Measurements from ENCODE around the gene KCNN3. TPM values are rescaled to one million over a fixed set of nuclear protein-coding genes. Genes with fewer than 3 reads are reported as not detected.
A peak's percentile ranks its signal among the peaks of the same experiment; 100 is the strongest.

Gene KCNN3
- total RNA-seq, 2 experiments from 2014 or later = 0.02 to 0.14 TPM

DNA sequence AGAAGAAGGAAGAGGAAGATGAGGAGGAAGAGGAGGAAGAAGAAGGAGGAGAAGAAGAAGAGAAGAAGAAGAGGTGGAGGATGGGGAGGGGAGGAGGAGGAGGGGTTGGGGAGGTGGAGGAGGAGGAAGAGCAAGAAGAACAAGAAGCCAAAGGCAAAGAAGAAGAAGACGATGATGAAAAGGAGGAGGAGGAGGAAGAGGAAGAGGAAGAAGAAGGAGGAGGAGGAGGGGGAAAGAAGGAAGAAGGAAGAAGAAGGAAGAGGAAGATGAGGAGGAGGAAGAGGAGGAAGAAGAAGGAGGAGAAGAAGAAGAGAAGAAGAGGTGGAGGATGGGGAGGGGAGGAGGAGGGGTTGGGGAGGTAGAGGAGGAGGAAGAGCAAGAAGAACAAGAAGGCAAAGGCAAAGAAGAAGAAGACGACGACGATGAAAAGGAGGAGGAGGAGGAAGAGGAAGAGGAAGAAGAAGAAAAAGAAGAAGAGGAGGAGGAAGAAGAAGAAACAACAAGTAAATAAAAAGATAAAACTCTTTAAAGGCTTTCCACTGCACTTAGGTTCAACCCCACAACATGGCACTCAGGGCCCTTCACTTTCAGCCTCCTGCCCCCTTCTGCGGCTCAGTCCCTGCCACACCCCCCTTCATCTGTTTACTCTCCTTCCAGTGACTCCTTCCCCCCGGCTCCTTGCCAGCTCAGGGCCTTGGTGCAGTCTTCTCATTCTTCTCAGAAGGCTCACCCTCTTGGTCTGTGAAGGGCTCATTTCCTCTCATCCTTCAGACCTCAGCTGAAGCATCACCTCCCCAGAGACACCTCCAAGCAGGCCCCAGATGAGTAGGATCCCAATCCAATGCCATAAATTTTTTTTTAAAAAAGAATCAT lies 114.0 kb downstream of the KCNN3 start:
- no peaks in the 10 kb centered on the region for H3K9me3 Mint-ChIP-seq
- H3K36me3 Mint-ChIP-seq = no peaks in the 10 kb centered on the region
- H3K27me3 Mint-ChIP-seq = no peaks in the 10 kb centered on the region
- ChIA-PET CTCF (no interaction called here), POLR2A (interaction anchor here (0.6 kb wide), 1 partner anchor 344 kb away, joined by 4 read pairs; no protein-coding TSS in a partner anchor)
- peak overlapping the region; percentile 52 for H3K27ac Mint-ChIP-seq
- intact Hi-C loops (cut with micrococcal nuclease) = loop anchor here (5.0 kb wide), 1 partner anchor 259 kb away; no protein-coding TSS in a partner anchor
- no peak overlapping the region for H3K4me3 Mint-ChIP-seq
- peaks cover 65% of the 10 kb centered on the region for H3K4me1 Mint-ChIP-seq (ENCODE audit: low read depth)
- DNase-seq = peak; percentile 68

DNA sequence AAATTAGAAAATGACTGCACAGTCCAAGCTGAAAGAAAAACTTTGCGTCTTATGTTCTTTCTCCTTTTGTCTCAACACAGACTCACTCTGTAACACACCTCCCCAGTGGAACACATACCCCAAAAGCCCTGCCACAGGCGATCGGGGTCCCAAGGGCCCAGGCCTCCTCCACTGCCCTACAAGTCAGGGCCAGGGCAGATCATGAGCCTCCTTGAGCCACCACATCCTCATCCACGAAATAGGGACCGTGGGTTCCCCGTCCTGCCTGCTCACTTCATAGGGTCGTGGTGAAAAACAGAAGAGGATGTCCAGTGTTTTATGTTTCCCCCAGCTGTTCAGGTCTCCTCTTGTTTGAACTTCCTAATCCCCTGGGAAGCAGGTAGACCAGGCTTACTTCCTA lies 116.7 kb downstream of the KCNN3 start:
- no peak overlapping the region for H3K27ac Mint-ChIP-seq
- intact Hi-C loops (cut with micrococcal nuclease) = no loop called here
- CTCF ChIA-PET = interaction anchor here (1.0 to 1.6 kb wide), 3 partner anchors 30 to 84 kb away, joined by 3 to 4 read pairs (median 4); no protein-coding TSS in a partner anchor

GRCh38 chr1:154752273-154753030 lies 117.6 kb downstream of the KCNN3 start:
- DNase-seq = peak; percentile 36
- Mint-ChIP-seq H3K9me3 (no peaks in the 10 kb centered on the region), H3K4me3 (no peak overlapping the region), H3K36me3 (no peaks in the 10 kb centered on the region), H3K4me1 (ENCODE audit: low read depth) (peaks cover 58% of the 10 kb centered on the region), H3K27ac (peak overlapping the region; percentile 65), H3K27me3 (no peaks in the 10 kb centered on the region)
- intact Hi-C loops (cut with micrococcal nuclease) = no loop called here
- ChIA-PET CTCF (interaction anchor here (0.6 to 2.5 kb wide), 4 partner anchors 16 to 83 kb away, joined by 3 to 12 read pairs (median 4); no protein-coding TSS in a partner anchor), POLR2A (interaction anchor here (0.7 kb wide), 1 partner anchor 737 kb away, joined by 3 read pairs; no protein-coding TSS in a partner anchor)

More for the DNA sequence above, 116.7 kb downstream of the KCNN3 start:
- POLR2A ChIA-PET = no interaction called here
- Mint-ChIP-seq H3K36me3 (no peaks in the 10 kb centered on the region), H3K4me3 (no peak overlapping the region), H3K4me1 (ENCODE audit: low read depth) (peaks cover 58% of the 10 kb centered on the region), H3K27me3 (no peaks in the 10 kb centered on the region), H3K9me3 (no peaks in the 10 kb centered on the region)
- no peak for DNase-seq

- intact Hi-C loops (cut with micrococcal nuclease) = no loop called here
- no peaks in the 10 kb centered on the region for H3K9me3 Mint-ChIP-seq
- peak; percentile 51 for DNase-seq
- H3K4me3 Mint-ChIP-seq = no peak overlapping the region
- no peaks in the 10 kb centered on the region for H3K27me3 Mint-ChIP-seq
- H3K36me3 Mint-ChIP-seq = no peaks in the 10 kb centered on the region
- ChIA-PET POLR2A (no interaction called here), CTCF (interaction anchor here (0.6 to 4.4 kb wide), 6 partner anchors 8 to 192 kb away, joined by 4 to 31 read pairs (median 9); no protein-coding TSS in a partner anchor)
- H3K4me1 Mint-ChIP-seq (ENCODE audit: low read depth) = peaks cover 60% of the 10 kb centered on the region
- H3K27ac Mint-ChIP-seq = peak overlapping the region; percentile 65
Observed at GRCh38 chr1:154751690-154752089, 118.4 kb downstream of the KCNN3 start.

DNA sequence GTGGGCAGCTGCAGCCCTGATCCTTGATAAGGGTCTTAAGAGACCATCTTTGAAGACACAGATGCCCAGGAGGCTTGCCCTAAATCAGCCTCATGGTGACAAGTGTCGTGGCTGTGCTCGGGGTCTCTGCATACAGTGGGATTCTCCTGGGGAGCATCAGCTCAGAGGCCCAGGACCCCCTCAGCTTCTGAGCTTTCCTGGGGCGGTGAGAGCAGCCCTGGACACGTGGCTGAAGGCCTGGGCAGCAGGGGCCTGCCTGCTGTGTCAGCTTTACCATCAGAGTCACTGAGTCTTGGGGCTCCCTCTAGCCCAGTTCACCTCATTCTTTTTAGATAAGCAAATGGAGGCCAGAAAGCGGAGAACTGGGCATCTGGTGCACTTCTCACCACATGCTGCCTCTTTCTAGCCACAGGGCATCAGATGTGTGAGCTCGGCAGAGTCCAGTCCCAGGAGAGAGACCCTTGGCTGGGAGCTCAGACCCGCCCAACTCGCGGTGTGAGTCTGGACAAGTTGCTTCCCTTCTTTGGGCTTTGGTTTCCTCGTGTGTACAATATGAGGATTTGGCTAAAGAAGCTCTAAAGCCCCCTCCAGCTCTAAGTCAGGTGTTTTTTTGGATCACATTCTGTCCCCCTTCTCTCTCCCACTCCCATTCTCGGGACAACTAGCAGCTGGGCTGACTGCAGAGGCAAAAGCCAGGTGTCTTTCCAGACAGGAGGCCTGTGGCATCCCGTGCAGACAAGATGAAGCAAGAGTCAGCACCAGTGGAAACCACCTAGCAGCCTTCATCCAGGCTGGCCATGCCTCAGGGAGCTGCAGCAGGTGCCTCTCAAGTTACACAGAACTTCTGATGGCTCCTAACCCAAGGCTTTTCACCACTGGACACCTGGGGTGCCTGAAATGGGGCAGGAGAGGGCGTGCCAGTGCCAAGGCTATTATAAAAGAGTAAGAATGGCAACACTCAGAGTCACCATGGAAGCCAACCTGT lies 119.1 kb downstream of the KCNN3 start:
- Mint-ChIP-seq H3K27me3 (no peaks in the 10 kb centered on the region), H3K36me3 (no peaks in the 10 kb centered on the region), H3K27ac (peak overlapping the region; percentile 65), H3K4me1 (ENCODE audit: low read depth) (peaks cover 60% of the 10 kb centered on the region), H3K9me3 (no peaks in the 10 kb centered on the region), H3K4me3 (no peak overlapping the region)
- intact Hi-C loops (cut with micrococcal nuclease) = no loop called here
- ChIA-PET POLR2A (no interaction called here), CTCF (interaction anchor here (0.5 to 4.4 kb wide), 7 partner anchors 9 to 627 kb away, joined by 3 to 31 read pairs (median 9); no protein-coding TSS in a partner anchor)
- DNase-seq = no peak

- no peaks in the 10 kb centered on the region for H3K9me3 Mint-ChIP-seq
- intact Hi-C loops (cut with micrococcal nuclease) = loop anchor here (1.0 to 5.0 kb wide), 3 partner anchors 80 to 190 kb away; partner anchors contain the start of gene ADAR
- H3K4me1 Mint-ChIP-seq (ENCODE audit: low read depth) = peaks cover 70% of the 10 kb centered on the region
- H3K27ac Mint-ChIP-seq = no peak overlapping the region
- H3K36me3 Mint-ChIP-seq = no peaks in the 10 kb centered on the region
- CTCF ChIA-PET = interaction anchor here (1.3 to 4.4 kb wide), 7 partner anchors 11 to 125 kb away, joined by 3 to 31 read pairs (median 9); no protein-coding TSS in a partner anchor
- DNase-seq = peak; percentile 71
- H3K4me3 Mint-ChIP-seq = no peak overlapping the region
- POLR2A ChIA-PET = interaction anchor here (1.4 kb wide), 1 partner anchor 139 kb away, joined by 3 read pairs; no protein-coding TSS in a partner anchor
- no peaks in the 10 kb centered on the region for H3K27me3 Mint-ChIP-seq
Observed at GRCh38 chr1:154749078-154749760, 120.9 kb downstream of the KCNN3 start.

DNA sequence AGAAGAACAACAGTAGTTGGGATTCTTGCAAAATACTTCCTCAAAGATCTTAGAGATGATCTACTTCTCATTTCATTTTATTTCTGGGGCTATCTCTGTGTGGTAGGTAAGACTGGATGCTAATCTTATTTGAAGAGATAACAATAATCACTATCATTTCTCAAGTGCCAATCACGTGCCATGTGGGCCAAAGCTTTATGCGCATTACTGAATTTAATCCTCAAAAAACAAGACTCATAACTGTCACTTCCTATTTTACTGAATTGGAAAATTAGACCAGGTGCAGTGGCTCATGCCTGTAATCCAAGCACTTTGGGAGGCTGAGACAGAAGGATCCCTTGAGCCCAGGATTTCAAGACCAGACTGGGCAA lies 121.7 kb downstream of the KCNN3 start:
- H3K9me3 Mint-ChIP-seq = no peaks in the 10 kb centered on the region
- ChIA-PET CTCF (interaction anchor here (0.7 to 4.4 kb wide), 17 partner anchors 9 to 189 kb away, joined by 3 to 31 read pairs (median 4); no protein-coding TSS in a partner anchor), POLR2A (interaction anchor here (1.1 to 1.4 kb wide), 4 partner anchors 12 to 138 kb away, joined by 3 to 6 read pairs (median 4); no protein-coding TSS in a partner anchor)
- intact Hi-C loops (cut with micrococcal nuclease) = loop anchor here (1.0 to 5.0 kb wide), 3 partner anchors 11 to 141 kb away; partner anchors contain the start of gene ADAR
- peak overlapping the region; percentile 58 for H3K4me3 Mint-ChIP-seq
- no peaks in the 10 kb centered on the region for H3K36me3 Mint-ChIP-seq
- peaks cover 71% of the 10 kb centered on the region for H3K4me1 Mint-ChIP-seq (ENCODE audit: low read depth)
- H3K27ac Mint-ChIP-seq = peak overlapping the region; percentile 83
- no peaks in the 10 kb centered on the region for H3K27me3 Mint-ChIP-seq
- no peak for DNase-seq

- no peaks in the 10 kb centered on the region for H3K9me3 Mint-ChIP-seq
- H3K4me3 Mint-ChIP-seq = peak overlapping the region; percentile 58
- H3K4me1 Mint-ChIP-seq (ENCODE audit: low read depth) = peaks cover 68% of the 10 kb centered on the region
- peak overlapping the region; percentile 83 for H3K27ac Mint-ChIP-seq
- POLR2A ChIA-PET = interaction anchor here (0.5 to 1.4 kb wide), 5 partner anchors 11 to 127 kb away, joined by 3 to 6 read pairs (median 3); no protein-coding TSS in a partner anchor
- H3K36me3 Mint-ChIP-seq = no peaks in the 10 kb centered on the region
- DNase-seq = peak; percentile 78
- intact Hi-C loops (cut with micrococcal nuclease) = loop anchor here (1.0 to 5.0 kb wide), 3 partner anchors 11 to 141 kb away; partner anchors contain the start of gene ADAR
- CTCF ChIA-PET = interaction anchor here (0.6 to 4.4 kb wide), 19 partner anchors 9 to 190 kb away, joined by 3 to 31 read pairs (median 4); no protein-coding TSS in a partner anchor
- H3K27me3 Mint-ChIP-seq = no peaks in the 10 kb centered on the region
Observed at GRCh38 chr1:154747740-154748404, 122.2 kb downstream of the KCNN3 start.

DNA sequence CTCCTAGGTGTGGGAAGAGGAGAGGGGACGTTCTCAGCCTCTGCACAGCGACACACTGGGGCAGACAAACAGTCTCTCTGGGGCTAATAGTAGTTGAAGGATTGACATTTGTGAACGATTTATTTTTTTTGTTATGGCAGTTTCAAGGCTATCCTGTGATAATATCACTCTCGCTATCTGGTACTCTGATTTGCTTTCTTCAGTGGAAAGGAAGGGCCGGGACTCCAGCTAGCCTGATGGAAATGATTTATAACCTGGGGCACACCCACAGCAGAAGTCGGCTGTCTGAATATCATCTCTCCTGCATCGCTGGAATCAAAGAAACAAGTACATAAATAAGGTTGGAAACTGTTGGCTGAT lies 122.7 kb downstream of the KCNN3 start:
- no peaks in the 10 kb centered on the region for H3K36me3 Mint-ChIP-seq
- ChIA-PET CTCF (interaction anchor here (0.6 to 4.4 kb wide), 14 partner anchors 8 to 187 kb away, joined by 3 to 31 read pairs (median 5); no protein-coding TSS in a partner anchor), POLR2A (interaction anchor here (1.0 to 1.4 kb wide), 3 partner anchors 11 to 25 kb away, joined by 3 to 6 read pairs (median 3); no protein-coding TSS in a partner anchor)
- peaks cover under 1% of the 10 kb centered on the region for H3K27me3 Mint-ChIP-seq
- peak overlapping the region; percentile 58 for H3K4me3 Mint-ChIP-seq
- H3K27ac Mint-ChIP-seq = peak overlapping the region; percentile 83
- H3K9me3 Mint-ChIP-seq = no peaks in the 10 kb centered on the region
- peaks cover 65% of the 10 kb centered on the region for H3K4me1 Mint-ChIP-seq (ENCODE audit: low read depth)
- DNase-seq = no peak
- intact Hi-C loops (cut with micrococcal nuclease) = loop anchor here (5.0 kb wide), 1 partner anchor 140 kb away; the partner anchor contains the start of gene ADAR

Data from activated CD4-positive, alpha-beta memory T cell treated with anti-CD3 and anti-CD28 coated beads for 36 hours (primary cell).